RKO (cell line): ENCODE data around the gene LINC01488.

ENCODE experiments used
- DNase-seq: peaks from one replicate; pipeline ENCODE4 v3.0.0-alpha.2; 2016; ENCODE audit warnings: low spot score

Gene LINC01488

DNA sequence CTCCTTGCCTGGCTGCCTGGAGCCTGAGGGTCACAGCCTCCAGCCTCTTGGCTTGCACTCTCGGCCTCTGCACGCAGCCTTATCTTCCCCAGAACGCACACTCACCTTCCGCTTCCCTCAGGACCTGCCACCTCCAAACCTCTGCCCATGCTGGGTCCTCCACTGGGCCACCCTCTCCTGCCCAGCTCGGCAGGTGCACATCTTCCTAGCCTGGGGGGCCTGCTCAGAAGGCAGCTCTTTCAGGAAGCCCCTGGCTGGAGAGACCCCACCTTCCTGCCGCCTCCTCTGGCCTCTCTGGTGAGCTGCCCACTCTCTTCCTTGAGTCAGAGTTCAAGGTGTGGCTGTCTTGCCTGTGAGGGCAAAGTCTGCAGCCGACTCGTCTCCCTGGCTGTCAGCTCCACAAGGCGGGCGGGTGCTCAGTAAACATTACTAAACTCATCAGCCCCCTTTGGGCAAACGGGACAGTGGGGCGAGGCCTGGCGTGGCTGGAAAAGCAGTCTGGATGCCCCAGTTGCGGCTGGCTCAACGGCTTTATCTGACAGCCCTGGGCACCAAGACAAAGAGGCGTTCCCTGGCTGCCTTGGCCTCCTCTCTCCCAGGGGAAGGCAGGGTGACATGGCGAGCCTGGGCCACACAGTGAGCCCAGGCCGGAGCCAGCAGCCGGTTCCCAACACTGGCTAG lies 1.7 kb upstream of the LINC01488 start:
- no peak for DNase-seq

DNA sequence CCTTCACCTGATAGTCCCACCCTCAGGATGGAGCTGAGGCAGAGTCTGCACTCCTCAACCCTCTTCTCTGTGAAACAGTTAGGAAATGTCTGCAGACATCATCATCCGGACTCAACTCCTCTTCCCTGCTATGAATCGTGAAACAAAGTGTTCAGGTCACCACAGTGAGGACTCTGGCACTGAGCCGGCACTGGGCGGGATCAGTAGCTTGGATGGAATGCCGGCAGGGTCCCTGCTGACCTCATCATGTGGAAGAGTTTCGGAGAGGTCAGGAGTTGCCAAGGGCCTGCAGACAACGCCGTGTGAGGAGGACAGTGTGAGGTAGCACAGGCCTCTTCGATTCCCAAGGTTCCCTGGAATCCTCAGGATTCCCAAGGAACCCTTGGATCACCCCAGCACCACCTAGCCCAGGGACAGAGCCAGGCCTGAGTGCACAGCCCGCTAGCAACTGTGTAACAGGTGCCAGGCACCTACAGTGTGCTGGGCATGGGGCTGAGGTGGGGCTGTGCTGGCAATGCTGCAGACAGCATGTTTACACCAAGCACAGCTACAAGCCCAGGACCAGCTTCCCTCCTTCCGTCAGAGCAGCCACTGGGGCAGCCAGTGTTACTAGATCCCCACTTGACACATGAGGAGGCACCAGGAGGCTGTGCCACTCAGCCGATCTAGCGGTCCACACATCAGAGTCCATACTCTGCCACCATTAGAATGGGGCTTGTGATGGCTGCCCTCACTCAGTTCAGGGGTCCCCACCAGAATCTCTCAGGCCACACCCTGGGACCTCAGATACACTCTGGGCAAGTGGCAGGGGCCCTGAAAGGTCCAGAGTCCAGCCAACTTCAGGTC lies 693 bp upstream of the LINC01488 start:
- DNase-seq: no peak

DNA sequence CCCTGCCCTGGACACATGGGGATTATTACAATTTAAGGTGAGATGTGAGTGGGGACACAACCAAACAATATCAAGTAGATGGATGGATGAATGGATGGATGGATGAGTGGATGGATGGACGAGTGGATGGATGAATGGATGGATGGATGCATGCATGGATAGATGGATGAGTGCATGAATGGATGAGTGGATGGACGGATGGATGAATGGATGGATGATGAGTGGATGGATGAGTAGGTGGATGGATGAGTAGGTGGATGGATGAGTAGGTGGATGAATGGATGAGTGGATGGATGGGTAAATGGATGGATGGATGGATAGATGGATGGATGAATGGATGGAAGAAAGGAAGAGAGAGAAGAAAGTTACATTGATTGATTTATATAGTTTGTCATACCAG lies 859 bp downstream of the LINC01488 start:
- DNase-seq: no peak

DNA sequence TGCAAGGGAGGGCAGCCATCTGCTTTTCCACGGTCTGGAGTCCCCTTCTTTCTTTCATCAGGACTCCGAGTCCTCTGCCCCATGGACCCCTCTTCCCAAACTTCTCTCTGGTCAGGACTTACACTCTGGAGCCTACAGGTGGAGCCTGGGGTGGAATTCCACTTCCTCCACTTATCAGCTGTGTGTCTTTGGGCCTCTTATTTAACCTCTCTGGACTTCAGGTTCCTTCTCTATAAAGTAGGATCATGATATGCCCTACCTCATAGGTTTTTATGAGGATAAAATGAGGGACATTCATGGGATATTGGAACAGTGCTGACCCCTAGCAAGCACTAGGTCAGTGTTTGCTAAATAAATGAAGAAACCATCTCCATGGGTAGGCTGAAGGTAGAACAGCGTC lies 1.7 kb downstream of the LINC01488 start:
- DNase-seq: no peak

DNA sequence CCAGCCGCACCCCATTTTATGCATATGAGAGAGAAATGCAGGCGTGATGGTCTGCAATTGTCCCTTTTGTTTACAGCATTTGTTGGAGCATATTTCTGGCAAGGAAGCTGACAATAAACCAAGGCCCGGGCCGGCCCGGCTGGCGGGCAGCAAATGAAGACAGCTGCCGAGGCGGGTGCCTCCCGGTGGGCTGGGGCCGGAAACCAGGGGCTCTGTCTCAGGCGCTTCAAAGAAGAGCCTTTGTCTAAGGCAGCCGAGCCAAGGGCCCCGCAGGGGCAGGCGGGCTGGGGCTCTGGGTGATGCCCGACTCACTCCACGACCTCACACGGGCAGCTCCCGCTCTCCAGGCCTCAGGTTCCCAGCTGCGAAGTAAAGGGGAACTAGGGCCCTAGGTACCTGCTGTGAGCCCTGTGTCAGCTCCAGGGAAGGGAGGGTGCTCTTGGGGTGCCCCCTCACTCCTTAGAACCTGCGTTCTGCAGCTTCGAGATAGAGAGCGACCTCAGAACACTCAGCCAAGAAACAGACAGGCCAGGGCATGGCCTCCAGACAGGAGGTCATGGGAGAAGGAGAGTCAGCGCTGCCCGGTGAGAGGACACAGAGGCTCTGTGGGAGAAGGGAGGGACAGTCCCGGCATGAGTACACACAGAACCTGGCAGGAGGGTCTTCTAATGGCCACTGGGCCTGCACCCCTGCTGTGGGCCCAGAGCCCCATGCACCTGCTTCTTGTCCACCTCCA lies 2.4 kb downstream of the LINC01488 start:
- DNase-seq: no peak

DNA sequence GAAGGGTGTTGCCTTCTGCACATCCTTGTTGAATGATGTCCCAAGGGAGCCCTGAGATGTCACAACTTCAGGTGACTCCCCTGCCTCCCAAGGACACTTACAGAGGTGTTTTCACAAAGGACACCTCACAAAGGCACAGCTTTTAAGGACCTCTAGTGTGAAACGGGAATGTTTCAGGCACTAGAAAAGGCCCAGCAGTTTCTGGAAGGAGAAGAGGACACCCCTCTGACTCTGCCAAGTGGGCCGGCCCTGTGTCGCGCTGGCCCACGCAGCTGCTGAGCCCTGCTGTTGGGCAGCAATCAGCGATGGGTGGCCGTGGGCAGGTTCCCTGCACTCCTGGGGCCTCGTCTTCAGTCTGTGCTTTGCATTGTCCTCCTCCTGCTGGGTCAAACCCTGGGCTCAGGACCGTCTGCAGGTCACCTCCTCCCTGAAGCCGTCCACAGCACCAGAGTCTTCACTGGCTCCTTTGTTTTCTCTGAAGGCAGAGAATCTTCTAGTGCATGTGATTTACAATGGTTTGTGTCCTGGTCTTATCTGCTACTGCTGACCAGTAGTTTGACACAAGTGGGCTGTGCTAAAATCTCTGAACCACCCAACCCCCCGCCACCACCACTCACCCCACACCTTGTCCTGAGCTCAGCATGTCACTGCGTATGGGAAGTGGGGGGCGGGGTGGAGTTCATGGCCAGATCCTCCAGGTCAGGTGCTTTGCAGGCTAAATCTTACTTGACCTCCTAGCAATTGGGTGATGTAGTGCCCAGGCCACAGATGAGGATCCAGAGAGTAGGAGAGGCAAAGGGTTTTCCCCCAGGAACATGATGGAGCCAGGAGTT lies 3.2 kb downstream of the LINC01488 start:
- DNase-seq: no peak

GRCh38 chr11:69485337-69486041 lies 4.0 kb downstream of the LINC01488 start:
- no peak for DNase-seq

DNA sequence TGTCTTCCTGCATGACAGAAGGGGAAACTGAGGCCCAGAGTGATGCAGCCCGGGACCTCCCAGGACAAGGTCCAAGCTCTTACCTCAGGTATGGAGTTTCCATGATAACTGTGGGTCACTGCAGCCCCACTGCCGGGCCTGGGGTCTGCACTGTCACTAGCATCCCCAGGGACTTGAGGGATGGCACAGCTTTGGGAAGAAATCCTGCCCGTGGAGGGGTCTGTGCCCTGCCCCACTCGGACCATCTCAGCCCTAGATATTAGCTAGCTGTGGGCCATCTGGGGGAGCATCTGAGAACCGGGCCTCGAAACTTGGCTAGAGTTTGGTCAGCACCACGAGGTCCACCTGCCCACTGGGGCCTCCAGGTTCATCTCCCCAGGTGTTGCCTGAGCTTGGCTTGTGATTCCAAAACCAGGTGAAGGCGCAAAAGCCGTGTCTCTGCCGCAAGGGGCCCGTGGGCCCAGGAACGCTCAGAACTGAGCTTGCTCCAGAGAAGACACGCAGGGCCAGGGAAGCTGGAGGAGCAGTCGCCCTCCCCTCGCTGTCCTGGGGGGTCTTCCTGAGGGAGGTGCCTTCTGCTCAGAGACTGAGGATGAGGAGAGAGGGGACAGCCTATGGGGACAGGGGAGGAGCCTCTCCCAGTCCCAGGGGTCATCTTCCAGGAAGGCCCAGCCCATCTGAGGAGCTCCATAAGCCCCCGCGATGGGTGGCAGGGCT lies 4.8 kb downstream of the LINC01488 start:
- DNase-seq: no peak

DNA sequence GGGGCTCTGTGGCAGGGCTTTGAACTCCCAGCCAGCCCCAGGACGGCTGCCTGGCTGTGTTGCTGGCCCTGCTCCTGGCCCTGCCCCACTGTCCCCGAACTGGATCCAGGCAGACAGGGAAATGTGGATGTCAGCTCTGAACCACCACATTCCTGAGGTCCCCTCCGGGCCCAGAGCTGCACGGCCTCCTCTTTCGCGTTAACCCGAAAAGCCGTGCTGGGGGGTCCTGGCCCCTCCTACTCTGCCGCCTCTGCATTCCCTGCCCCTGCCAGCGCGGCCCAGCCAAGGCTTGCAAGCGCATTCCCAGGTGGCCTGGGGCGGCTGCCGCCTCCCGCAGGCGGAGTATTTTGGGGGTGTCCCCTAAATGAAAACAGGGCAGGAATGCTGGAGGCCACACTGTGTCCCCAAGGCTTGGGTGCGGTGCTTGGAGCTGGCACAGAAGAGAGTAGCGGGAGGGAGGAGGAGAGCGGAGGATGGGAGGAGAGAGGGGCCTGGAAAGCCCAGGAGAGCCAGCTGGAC lies 5.4 kb downstream of the LINC01488 start:
- no peak for DNase-seq

DNA sequence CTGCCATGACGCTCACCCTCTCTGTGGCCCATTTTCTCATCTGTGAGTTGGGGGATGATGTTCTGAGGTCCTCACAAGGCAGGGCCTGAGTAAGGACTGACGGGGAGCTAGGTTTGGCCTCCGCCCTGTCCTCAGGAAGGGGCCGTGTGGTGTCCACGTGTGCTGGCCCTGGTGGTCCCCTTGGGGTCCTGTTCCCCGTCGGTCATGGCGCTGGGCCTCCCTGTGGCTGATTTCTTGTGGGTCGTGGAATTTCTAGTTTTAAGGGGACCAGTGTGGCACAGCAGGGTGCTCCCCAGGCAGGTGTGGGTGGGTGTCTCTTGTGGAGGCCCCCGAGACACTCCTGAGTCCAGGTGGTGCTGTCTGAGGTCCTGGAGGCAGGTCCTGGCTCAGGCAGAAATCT lies 5.9 kb downstream of the LINC01488 start:
- no peak for DNase-seq

GRCh38 chr11:69487849-69488542 lies 6.5 kb downstream of the LINC01488 start:
- no peak for DNase-seq

DNA sequence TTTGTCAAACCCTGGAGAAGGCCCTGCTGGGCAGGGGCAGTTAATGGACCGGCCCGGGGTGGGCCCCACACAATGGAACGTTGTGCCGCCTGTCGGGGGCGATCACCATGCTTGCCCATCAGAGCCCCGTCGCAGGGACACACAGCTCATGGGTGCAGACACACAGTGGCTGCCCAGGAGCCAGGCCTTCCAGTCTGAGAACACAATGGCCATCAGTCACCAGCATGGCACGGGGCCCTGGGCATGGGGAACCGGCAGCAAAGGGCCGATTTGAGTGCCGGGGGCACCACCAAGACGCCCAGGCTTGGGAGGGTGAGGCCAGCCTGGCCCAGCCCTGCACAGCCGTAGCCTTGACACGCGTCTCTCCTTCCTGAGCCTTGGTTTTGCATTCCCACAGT lies 7.1 kb downstream of the LINC01488 start:
- DNase-seq: no peak

- no peak for DNase-seq
These were observed 7.7 kb downstream of the LINC01488 start for GRCh38 chr11:69489031-69489745.

DNA sequence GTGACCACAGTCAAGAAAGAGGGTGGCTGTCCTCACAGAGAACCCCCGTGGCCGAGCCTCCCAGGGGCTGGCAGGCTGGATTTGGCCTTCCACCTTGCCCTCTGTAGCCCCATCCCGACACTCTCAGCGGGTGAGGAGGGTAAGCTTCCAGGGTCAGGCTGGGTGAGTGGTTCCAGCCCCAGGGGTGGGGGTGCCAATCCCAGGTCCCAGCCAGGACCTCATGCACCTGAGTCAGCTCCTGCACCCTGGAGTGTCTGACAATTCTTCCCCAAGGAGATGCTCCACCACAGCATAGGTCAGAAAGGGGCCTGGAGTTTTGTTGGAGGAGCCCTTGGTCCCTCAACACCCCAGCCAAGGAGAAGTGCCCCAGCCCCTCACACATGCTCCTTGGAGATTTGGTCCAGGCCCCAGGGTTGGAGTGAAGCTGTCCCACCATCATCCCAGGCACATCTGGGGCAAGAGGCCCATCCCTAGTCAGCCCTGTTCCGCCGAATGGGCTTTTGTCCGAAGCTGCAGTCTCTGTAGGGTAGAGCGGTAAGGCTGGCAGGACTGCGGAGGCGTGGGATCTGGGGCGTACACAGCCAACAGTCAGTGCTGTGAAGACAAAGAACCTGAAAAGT lies 8.4 kb downstream of the LINC01488 start:
- no peak for DNase-seq

DNA sequence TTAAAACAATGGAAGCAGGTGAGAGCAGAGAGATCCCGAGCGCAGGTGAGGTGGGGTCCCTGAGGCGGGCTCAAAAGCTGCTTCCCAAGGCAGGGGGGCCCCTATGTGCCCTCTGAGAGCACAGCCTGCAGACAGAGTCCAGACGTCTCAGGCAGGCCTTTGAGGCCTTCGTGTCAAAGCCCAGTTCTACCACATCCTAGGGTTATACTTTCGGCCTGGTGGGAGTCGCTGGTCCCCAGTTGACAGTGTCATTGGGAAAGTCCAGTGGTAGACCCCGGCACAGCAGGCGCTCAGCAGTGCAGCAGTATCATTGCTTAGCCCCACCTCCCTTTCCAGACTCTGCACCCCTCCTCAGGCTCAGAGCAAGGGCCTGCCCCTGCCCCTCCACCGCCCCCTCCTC lies 9.1 kb downstream of the LINC01488 start:
- no peak for DNase-seq

- no peak for DNase-seq
These were observed 9.9 kb downstream of the LINC01488 start for GRCh38 chr11:69491071-69492031.

DNA sequence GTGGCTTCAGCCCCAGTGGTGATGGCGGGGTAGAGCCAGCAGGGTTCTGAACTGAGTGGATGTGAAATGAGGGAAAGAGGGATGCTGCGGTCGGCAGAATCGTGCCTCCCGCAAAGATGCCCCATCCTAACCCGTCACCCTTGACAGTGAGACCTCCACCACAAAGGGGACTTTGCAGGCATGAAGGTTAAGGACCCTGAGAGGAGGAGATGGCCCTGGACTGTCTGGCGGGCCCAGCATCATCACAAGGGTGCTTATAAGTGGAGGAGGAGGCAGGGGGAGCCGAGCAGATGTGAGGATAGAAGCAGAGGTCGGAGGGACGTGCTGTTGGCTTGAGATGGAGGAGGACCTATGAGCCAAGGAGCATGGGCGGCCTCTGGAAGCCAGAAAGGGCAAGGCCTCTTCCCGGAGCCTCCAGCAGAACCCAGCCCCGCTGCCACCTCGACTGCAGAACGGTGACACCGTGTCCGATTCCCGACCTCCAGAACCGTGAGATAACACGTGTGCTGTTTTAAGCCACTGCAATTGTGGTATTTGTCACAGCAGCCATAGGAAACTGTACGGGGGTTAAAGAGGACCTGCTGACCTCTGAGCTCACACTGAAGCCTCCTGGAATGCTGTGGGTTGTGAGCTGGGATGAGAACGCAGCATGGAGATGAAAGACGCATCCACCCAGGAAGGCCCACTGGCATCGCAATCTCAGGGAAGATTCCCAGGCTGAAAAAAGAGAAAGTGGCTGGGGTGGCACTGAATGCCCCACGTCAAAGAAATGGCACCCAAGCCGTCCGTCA lies 10.9 kb downstream of the LINC01488 start:
- DNase-seq: no peak
